Activated CD4-positive, CD25-positive, alpha-beta regulatory T cell (primary cell): ENCODE results near the gene SPATA6L.

Source experiments
- DNase-seq, 4 experiments: peaks; one replicate each; lab custom pipeline; 2025; lab: John Stamatoyannopoulos, UW

The SPATA6L gene

GRCh38 chr9:4666042-4666699, at the start of gene SPATA6L:
Gene SPATA6L, minus strand, starts transcription at chr9:4666480. Its CDS starts 230 bp downstream, at chr9:4666250.
- DNase-seq: peak in 3 of 4 experiments; percentile 2 to 8 (median 7)

GRCh38 chr9:4714266-4715016, 48.2 kb upstream of the SPATA6L start:
- DNase-seq: no peak

- no peak for DNase-seq
Observed at GRCh38 chr9:4713849-4714248, 47.6 kb upstream of the SPATA6L start.

GRCh38 chr9:4709380-4709779, 43.1 kb upstream of the SPATA6L start:
- DNase-seq: no peak

- DNase-seq: no peak
Observed at GRCh38 chr9:4706971-4707622, 40.8 kb upstream of the SPATA6L start.

GRCh38 chr9:4706021-4706420, 39.7 kb upstream of the SPATA6L start:
- DNase-seq: no peak

- DNase-seq: no peak
Observed at GRCh38 chr9:4704129-4704528, 37.8 kb upstream of the SPATA6L start.

- no peak for DNase-seq
Observed at GRCh38 chr9:4701526-4701925, 35.2 kb upstream of the SPATA6L start.

- DNase-seq: no peak
Observed at GRCh38 chr9:4700932-4701331, 34.7 kb upstream of the SPATA6L start.

- no peak for DNase-seq
Observed at GRCh38 chr9:4700091-4700490, 33.8 kb upstream of the SPATA6L start.

- DNase-seq: no peak
Observed at GRCh38 chr9:4691795-4692194, 25.5 kb upstream of the SPATA6L start.

- no peak for DNase-seq
Observed at GRCh38 chr9:4690144-4690543, 23.9 kb upstream of the SPATA6L start.

GRCh38 chr9:4689687-4690104, 23.4 kb upstream of the SPATA6L start:
- DNase-seq: no peak

- no peak for DNase-seq
Observed at GRCh38 chr9:4689021-4689420, 22.7 kb upstream of the SPATA6L start.

GRCh38 chr9:4686584-4686983, 20.3 kb upstream of the SPATA6L start:
- no peak for DNase-seq

GRCh38 chr9:4686112-4686511, 19.8 kb upstream of the SPATA6L start:
- DNase-seq: no peak

- DNase-seq: no peak
Observed at GRCh38 chr9:4684820-4685219, 18.5 kb upstream of the SPATA6L start.

- no peak for DNase-seq
Observed at GRCh38 chr9:4680750-4681149, 14.5 kb upstream of the SPATA6L start.

GRCh38 chr9:4680173-4680525, 13.9 kb upstream of the SPATA6L start:
- no peak for DNase-seq

- peak; percentile 96 to 99 (median 98) for DNase-seq
Observed at GRCh38 chr9:4679268-4680172, 13.2 kb upstream of the SPATA6L start, which contains the start of gene CDC37L1. Gene CDC37L1, plus strand, starts transcription at chr9:4679569. Its CDS starts 199 bp downstream, at chr9:4679768.

GRCh38 chr9:4678679-4679267, 12.5 kb upstream of the SPATA6L start:
- no peak for DNase-seq

- no peak for DNase-seq
Observed at GRCh38 chr9:4677392-4677791, 11.1 kb upstream of the SPATA6L start.
